GM19395 (cell line): ENCODE data around the gene ZDHHC9.
"Not testable (repeated sequence)": the region's sequence is repeated elsewhere in the genome, so short reads cannot be mapped to it uniquely, and the experiment has no call there.

Experiments used
- ATAC-seq: cut with Tn5 transposase; IDR thresholded peaks from one replicate; pipeline ENCODE4 v1.9.1; 2021; ENCODE audit warnings: mild to moderate bottlenecking, moderate library complexity; ENCODE audit not compliant: unreplicated experiment

ZDHHC9 gene

GRCh38 chrX:129843459-129844306, at the start of gene ZDHHC9:
Gene ZDHHC9, minus strand, starts transcription at chrX:129843886. Its CDS starts 1,941 bp downstream, at chrX:129841945.
- peak; percentile 99 for ATAC-seq

DNA sequence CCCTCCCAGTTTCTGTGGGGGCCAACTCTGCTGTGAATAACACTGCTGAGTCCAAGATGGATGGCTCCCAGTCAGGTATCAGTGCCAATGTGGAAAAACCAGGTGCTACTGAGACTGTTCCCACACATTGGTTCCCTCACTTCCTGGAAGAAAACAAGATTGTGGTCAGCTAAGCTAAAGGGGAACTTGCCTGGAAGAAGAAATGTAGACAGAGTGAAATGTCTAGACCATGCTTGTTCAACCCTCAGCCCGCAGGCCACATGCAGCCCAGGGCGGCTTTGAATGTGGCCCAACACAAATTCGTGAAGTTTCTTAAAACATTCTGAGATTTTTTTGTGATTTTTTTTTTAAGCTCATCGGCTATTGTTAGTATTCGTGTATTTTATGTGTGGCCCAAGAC, 33.7 kb upstream of the ZDHHC9 start:
- no peak for ATAC-seq

- no peak for ATAC-seq
These were observed 33.2 kb upstream of the ZDHHC9 start for GRCh38 chrX:129876771-129877305.

- no peak for ATAC-seq
These were observed 32.0 kb upstream of the ZDHHC9 start for GRCh38 chrX:129875669-129876068.

DNA sequence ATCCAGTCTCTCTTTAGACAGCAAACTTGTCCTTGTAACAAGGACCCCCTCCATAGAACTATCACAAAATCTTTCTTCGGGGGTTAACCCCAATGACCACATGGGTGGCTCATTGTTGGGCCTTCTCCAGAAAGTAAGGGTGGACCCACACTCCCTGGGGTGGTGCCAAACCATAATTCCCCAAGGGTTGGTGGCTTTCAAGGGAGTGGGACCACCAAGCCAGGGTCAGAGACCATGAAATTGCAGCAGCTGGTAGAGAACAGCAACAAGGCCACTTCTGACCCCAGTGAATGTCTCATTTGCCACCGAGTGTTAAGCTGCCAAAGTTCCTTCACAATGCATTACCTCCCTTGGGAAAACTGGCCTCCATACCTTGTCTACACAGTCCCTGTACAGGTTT, 28.8 kb upstream of the ZDHHC9 start:
- no peak for ATAC-seq

- ATAC-seq: not testable (repeated sequence)
These were observed 22.6 kb upstream of the ZDHHC9 start for GRCh38 chrX:129866321-129866720.

- ATAC-seq: not testable (repeated sequence)
These were observed 15.4 kb upstream of the ZDHHC9 start for GRCh38 chrX:129859134-129859533.

DNA sequence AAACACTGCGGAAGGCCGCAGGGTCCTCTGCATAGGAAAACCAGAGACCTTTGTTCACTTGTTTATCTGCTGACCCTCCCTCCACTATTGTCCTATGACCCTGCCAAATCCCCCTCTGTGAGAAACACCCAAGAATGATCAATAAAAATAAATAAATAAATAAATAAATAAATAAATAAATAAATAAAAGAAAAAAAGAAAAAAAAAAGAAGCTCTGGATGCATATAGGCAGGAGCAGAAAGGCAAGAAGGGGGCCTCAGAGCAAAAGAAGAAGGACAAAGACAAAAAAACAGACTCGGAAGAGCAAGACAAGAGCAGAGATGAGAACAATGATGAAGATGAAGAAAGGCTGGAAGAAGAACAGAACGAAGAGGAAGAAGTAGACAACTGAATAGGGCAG, 8.1 kb upstream of the ZDHHC9 start:
- not testable (repeated sequence) for ATAC-seq

DNA sequence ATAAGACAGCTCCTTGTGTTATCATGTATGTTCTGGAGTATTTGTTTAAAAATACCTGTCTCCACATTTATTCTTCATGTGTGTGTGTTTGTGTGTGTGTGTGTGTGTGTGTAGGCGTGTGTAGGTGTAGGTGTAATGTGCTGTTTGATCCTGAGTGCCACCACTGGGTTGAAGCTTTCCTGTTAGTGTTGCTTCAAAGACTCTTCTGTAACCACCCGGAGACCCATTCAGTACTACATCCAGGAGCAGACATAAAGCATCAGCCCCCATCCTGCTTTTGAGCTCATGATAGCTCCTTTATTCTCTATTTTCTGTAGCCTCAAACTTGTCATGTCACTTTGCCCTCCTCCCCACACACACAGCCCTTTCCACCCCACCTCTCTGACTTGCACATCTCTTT, 3.0 kb upstream of the ZDHHC9 start:
- ATAC-seq: no peak

- ATAC-seq: no peak
These were observed 2.0 kb upstream of the ZDHHC9 start for GRCh38 chrX:129845616-129846190.

- no peak for ATAC-seq
These were observed 552 bp downstream of the ZDHHC9 start for GRCh38 chrX:129843209-129843458.

DNA sequence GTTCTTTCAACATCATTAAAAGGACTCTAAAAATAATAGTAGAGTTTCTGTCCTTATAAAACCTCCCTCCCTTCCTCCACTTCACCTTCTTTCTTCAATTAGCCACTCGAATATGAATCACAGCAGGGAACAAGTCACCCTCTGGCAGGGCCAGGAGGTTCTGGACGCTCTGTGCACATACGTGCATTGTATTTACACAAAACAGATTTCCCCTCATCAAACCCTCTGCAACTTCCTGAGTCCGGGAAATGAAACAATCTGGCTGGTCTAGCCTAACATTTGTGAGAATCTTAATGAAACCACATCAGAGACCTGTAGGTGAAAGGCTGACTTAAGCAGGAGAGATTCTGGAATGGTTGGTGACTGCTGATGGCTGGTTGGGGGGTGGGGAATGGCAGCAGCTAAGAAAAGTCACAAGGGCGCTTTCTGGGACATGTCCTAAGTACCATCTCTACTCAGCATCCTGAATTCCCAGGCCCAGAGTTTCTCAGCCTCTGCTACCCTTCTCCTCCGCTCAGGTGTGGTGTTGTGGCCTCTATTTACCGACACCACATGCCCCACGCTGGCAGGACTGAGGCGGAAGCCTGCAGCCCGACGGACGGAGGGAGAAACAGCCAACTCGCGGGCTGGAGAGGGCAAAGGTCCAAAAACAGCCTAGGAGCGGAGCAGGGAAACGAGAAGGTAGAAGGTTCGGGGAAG, 1.0 kb downstream of the ZDHHC9 start:
- ATAC-seq: no peak

DNA sequence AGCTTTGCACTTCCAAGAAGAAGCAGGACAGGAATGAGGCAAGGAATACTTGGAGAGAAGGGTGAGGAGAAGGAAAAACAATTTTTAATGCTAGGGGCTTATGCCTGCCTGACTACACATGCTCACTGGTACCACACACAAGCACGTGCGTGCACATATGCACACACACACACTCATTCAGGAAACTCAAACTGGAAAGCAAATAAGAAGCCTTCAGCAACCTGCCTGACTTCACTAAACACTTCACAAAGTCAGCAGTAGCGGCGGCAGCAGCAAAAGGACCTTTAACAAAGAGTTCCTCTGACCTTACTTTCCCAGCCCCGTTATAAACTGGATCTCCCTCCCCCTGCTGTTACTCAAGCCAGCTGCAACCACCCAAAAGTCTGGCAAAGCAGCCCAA, 3.3 kb downstream of the ZDHHC9 start:
- ATAC-seq: no peak

DNA sequence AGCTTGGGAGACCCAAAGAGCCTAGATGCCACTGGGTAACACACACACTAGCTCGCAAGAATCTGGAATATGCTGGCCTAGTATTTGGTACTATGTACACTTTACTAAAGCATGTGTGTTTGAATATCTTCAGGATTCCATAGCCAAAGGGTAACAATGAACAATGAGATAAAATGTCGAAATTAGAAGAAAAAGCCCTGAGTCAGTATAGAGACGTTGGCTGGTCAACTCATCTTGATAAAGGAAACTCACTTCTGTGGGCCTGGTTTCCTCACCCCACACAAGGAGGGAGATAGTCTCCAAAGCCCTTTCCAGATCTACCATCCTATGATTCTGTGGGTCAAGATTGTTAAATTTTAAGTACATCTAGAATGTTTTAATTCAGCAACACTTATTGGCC, 6.9 kb downstream of the ZDHHC9 start:
- no peak for ATAC-seq

DNA sequence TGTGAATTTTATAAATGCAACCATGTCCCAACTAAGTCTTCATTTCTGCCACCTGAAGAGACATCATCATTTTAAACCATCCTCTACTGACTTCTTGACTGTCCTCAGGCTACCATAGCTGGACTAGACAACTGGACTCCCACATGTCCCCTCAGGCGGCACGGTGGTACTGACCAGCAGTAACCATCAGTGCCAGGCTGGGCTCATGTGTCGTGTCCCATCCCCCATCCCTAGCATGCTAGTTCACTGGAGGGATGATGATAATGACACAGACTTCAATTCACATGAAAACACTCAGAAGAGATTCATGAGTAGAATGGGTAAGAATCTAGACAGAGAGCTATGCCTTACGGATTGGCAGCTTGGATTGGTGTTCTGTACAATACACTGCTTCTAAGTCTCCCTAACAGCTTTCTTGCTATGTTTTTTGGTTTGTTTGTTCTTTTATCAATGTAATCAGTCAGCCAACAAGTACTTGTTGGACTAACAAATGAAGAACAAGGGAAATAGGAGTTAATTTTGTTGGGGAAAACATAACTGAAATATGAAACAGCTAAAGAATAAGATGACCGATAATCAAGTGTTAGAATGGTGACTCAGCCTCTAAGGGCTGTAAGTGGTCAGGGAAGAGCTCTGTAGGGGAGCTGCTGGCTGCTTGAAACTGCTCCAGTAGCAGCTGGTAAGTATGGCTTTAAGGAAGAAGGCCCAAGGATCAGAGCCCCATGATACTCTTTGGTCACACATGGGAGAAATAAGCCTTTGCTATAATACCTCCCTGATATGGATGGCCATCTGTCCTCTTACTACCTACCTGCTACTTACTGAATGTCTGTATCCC, 10.3 kb downstream of the ZDHHC9 start:
- ATAC-seq: no peak

DNA sequence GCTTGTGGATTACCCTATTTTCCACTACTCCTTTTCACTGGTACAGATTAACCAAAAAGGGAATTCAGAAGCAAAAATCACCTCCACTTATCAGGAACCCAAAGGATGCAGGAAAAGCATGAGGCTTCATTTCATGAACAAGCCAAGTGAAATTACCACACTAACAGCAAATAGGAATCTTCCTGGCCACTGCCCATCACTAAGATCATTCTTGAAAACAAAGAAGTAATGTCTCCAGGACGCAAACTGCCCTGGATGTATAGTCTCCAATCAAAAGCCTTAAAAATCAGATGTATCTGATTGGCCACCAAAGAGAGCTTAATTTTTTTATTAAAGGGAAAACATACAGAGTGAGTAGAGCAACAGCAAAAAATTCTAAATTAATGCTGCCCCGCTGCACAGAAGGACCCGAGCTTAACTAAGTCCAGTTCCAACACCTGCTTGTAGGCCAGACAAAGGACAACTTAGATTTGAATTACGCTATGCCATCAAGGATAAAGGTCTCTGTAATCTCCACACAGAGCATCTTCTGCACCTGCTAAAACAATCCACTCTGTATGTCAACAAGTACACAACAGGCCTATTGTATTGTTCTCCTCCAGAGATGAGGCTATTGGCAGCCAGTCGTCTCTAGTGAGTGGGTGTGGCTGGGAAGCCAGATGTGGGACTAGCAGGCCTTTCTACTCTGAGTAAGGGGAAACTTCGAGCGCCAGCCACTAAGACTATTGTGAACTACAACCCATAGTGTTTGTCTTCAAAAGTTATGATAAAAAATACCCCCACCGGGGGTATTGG, 12.4 kb downstream of the ZDHHC9 start:
- no peak for ATAC-seq

- no peak for ATAC-seq
These were observed 13.2 kb downstream of the ZDHHC9 start for GRCh38 chrX:129830494-129830893.

- no peak for ATAC-seq
These were observed 17.8 kb downstream of the ZDHHC9 start for GRCh38 chrX:129825746-129826505.

- no peak for ATAC-seq
These were observed 19.1 kb downstream of the ZDHHC9 start for GRCh38 chrX:129824620-129825019.
